GM12864 (cell line): ENCODE data around the gene DNASE1L3.
"Not testable (repeated sequence)": the region's sequence is repeated elsewhere in the genome, so short reads cannot be mapped to it uniquely, and the experiment has no call there.

Experiments
- DNase-seq: peaks from one replicate; pipeline ENCODE4 v3.0.0-alpha.2; 2011; ENCODE audit warnings: low read depth
- H3K4me3 ChIP-seq: 2 replicates; pipeline ENCODE4 v1.5.1; 2011; ENCODE audit warnings: mild to moderate bottlenecking, low read depth, low read length, control low read depth
- CTCF ChIP-seq: IDR thresholded peaks from 2 replicates; pipeline ENCODE4 v1.5.1; 2011; ENCODE audit warnings: low read depth, mild to moderate bottlenecking, moderate library complexity, low read length, control low read depth, inconsistent platforms; ENCODE audit errors: missing control alignments

The DNASE1L3 gene

GRCh38 chr3:58234516-58234931 lies 23.8 kb upstream of the DNASE1L3 start:
- DNase-seq: no peak
- no peak for TF ChIP-seq CTCF

GRCh38 chr3:58231666-58232065 lies 20.9 kb upstream of the DNASE1L3 start:
- no peak for TF ChIP-seq CTCF
- DNase-seq: no peak
- H3K4me3 ChIP-seq: no peak overlapping the region

More at GRCh38 chr3:58234516-58234931, 23.8 kb upstream of the DNASE1L3 start:
- no peak overlapping the region for H3K4me3 ChIP-seq

GRCh38 chr3:58230876-58231552 lies 20.2 kb upstream of the DNASE1L3 start:
- TF ChIP-seq CTCF: no peak
- no peak for DNase-seq
- H3K4me3 ChIP-seq: no peak overlapping the region

GRCh38 chr3:58227933-58228332 lies 17.2 kb upstream of the DNASE1L3 start:
- DNase-seq: not testable (repeated sequence)

GRCh38 chr3:58223855-58224254 lies 13.1 kb upstream of the DNASE1L3 start:
- no peak for DNase-seq
- TF ChIP-seq CTCF: no peak
- no peak overlapping the region for H3K4me3 ChIP-seq

More at GRCh38 chr3:58227933-58228332, 17.2 kb upstream of the DNASE1L3 start:
- H3K4me3 ChIP-seq: not testable (repeated sequence)

- no peak overlapping the region for H3K4me3 ChIP-seq
- TF ChIP-seq CTCF: no peak
- DNase-seq: no peak
These were observed 11.5 kb upstream of the DNASE1L3 start for GRCh38 chr3:58222161-58222724.

GRCh38 chr3:58218904-58219303 lies 8.1 kb upstream of the DNASE1L3 start:
- no peak for DNase-seq
- no peak overlapping the region for H3K4me3 ChIP-seq
- TF ChIP-seq CTCF: no peak
